K562 (cell line): ENCODE data around the gene LRRC26. TPM values are rescaled to one million over a fixed set of nuclear protein-coding genes. Genes with fewer than 3 reads are reported as not detected.
A peak's percentile ranks its signal among the peaks of the same experiment; 100 is the strongest.

Source experiments
- BRCA1 ChIP-seq, 2 experiments: fragments of 450-650 bp in 1 of 2; sonication (generic) in 1 of 2; formaldehyde crosslinking in 1 of 2; IDR thresholded peaks; 2 replicates each; pipeline versions ENCODE4 v1.5.0 to v1.6.1; 2017 to 2020; ENCODE audit warnings: mild to moderate bottlenecking in 1 of 2, missing genetic modification reagents in 1 of 2
- DACH1 ChIP-seq: fragments of 450-650 bp; IDR thresholded peaks from 2 replicates; pipeline ENCODE4 v1.6.1; 2018; ENCODE audit not compliant: partially characterized antibody
- E2F6 ChIP-seq, 2 experiments: IDR thresholded peaks; 2 replicates each; pipeline ENCODE4 v1.6.1; 2011; ENCODE audit warnings: borderline replicate concordance in 1 of 2, control low read depth in 1 of 2, low read depth in 1 of 2, low read length in 1 of 2, mild to moderate bottlenecking in 1 of 2, mixed read lengths in 1 of 2, moderate library complexity in 1 of 2; ENCODE audit not compliant: insufficient read depth in 1 of 2, insufficient read length in 1 of 2, poor library complexity in 1 of 2, severe bottlenecking in 1 of 2; ENCODE audit errors: extremely low read depth in 1 of 2
- E4F1 ChIP-seq: fragments of 250-450 bp; sonication (Bioruptor Pico); IDR thresholded peaks from 2 replicates; pipeline ENCODE4 v1.5.0; 2021; ENCODE audit warnings: mild to moderate bottlenecking, borderline replicate concordance
- FOXA3 ChIP-seq, 2 experiments: fragments of 450-650 bp in 1 of 2; sonication (generic) in 1 of 2; formaldehyde crosslinking; IDR thresholded peaks in 1 of 2; conservative IDR thresholded peaks in 1 of 2; 2 replicates each; pipeline versions ENCODE4 v1.4.0 to v1.8.0; 2020 to 2022; ENCODE audit warnings: mild to moderate bottlenecking in 2 of 2, missing genetic modification reagents in 1 of 2
- HDAC1 ChIP-seq, 2 experiments: fragments of 450-650 bp; IDR thresholded peaks; 2 replicates each; pipeline ENCODE4 v1.6.1; 2016 to 2017; ENCODE audit warnings: inconsistent platforms in 1 of 2, mild to moderate bottlenecking in 1 of 2, moderate library complexity in 1 of 2
- MEIS2 ChIP-seq: fragments of 450-650 bp; IDR thresholded peaks from 2 replicates; pipeline ENCODE4 v1.6.1; 2014; ENCODE audit warnings: mild to moderate bottlenecking; ENCODE audit not compliant: partially characterized antibody
- MTA2 ChIP-seq: fragments of 450-650 bp; IDR thresholded peaks from 2 replicates; pipeline ENCODE4 v1.6.1; 2016; ENCODE audit warnings: low read depth
- NCOA2 ChIP-seq, 2 experiments: fragments of 450-650 bp; IDR thresholded peaks; 2 replicates each; pipeline ENCODE4 v1.6.1; 2018; ENCODE audit warnings: mild to moderate bottlenecking in 2 of 2, moderate library complexity in 1 of 2; ENCODE audit not compliant: partially characterized antibody in 2 of 2
- TRIM25 ChIP-seq: fragments of 450-650 bp; IDR thresholded peaks from 2 replicates; pipeline ENCODE4 v1.7.0; 2016; ENCODE audit warnings: borderline replicate concordance
- ZBTB11 ChIP-seq, 3 experiments: fragments of 200-800 bp in 1 of 3; fragments of 250-450 bp in 1 of 3; fragments of 450-650 bp in 1 of 3; sonication (Bioruptor Pico) in 1 of 3; sonication (Bioruptor generic) in 1 of 3; formaldehyde crosslinking in 1 of 3; IDR thresholded peaks; 2 replicates each; pipeline versions ENCODE4 v1.6.1 to v1.8.0; 2016 to 2022; ENCODE audit warnings: mild to moderate bottlenecking in 2 of 3, missing genetic modification characterization in 2 of 3, missing compliant biosample characterization in 1 of 3, moderate library complexity in 1 of 3
- ZBTB7A ChIP-seq: IDR thresholded peaks from 2 replicates; pipeline ENCODE4 v1.6.1; 2011; ENCODE audit warnings: low read depth, mild to moderate bottlenecking, low read length, moderate library complexity, borderline replicate concordance; ENCODE audit not compliant: control insufficient read depth
- ZNF586 ChIP-seq: fragments of 450-650 bp; formaldehyde crosslinking; conservative IDR thresholded peaks from 2 replicates; pipeline ENCODE4 v1.4.0; 2020; ENCODE audit warnings: mild to moderate bottlenecking, moderate library complexity
- ZNF717 ChIP-seq: fragments of 250-450 bp; sonication (Bioruptor Pico); IDR thresholded peaks from 2 replicates; pipeline ENCODE4 v1.5.0; 2021
- polyA plus RNA-seq, 8 experiments: library from polyadenylated mRNA; depleted of rRNA in 4 of 8; stranded (reverse) in 5 of 8; unstranded in 3 of 8; fragments of >200 nt; fragmentation: Nextera tagmentation in 2 of 8; fragmentation: Illumina TruSeq in 1 of 8; extraction: Ambion mirVana in 2 of 8; extraction: Trizol in 1 of 8; gene quantifications; 2 replicates each; pipeline versions ENCODE4 v1.2.1 to v1.2.3, GENCODE V29; 2011 to 2014; ENCODE audit warnings: inconsistent platforms in 1 of 8, missing spikeins in 1 of 8
- total RNA-seq, 7 experiments: library from RNA; depleted of rRNA in 6 of 7; stranded (reverse); fragments of >200 nt in 6 of 7; fragmentation: Illumina TruSeq in 2 of 7; extraction: Trizol in 2 of 7; gene quantifications; 2 replicates each; pipeline versions ENCODE4 v1.2.1 to v1.2.3, GENCODE V29; 2011 to 2021; ENCODE audit warnings: low replicate concordance in 1 of 7

Gene LRRC26
- total and polyA plus RNA-seq, 9 of the 15 experiments (the other 6 are each of a cell fraction or from before 2014, with no cell fraction given), result not detected

GRCh38 chr9:137205126-137206069 lies 35.5 kb upstream of the LRRC26 start, which contains the start of the genes NDOR1 and TMEM203 (continued):
- TF ChIP-seq ZBTB11 (CRISPR knock-in tag; IDR thresholded peaks at IDR 0.05) (peak; percentile 82 to 95 (median 91); a peak in 5 of 6 replicates), TRIM25 (no peak), E4F1 (CRISPR knock-in tag) (no peak), NCOA2 (IDR thresholded peaks at IDR 0.05; ENCODE audit: partially characterized antibody in 2 of 2) (no peak), E2F6 (IDR thresholded peaks at IDR 0.05; ENCODE audit: borderline replicate concordance in 1 of 2, extremely low read depth in 1 of 2, insufficient read depth in 1 of 2, insufficient read length in 1 of 2, low read depth in 1 of 2, low read length in 1 of 2, poor library complexity in 1 of 2, severe bottlenecking in 1 of 2) (peak; percentile 35 to 73), BRCA1 (IDR thresholded peaks at IDR 0.05) (no peak), BRCA1 (CRISPR knock-in tag; IDR thresholded peaks at IDR 0.05) (no peak), MTA2 (no peak), FOXA3 (CRISPR knock-in tag; conservative IDR thresholded peaks at IDR 0.05 in 1 of 2, IDR thresholded peaks at IDR 0.05 in 1 of 2) (no peak), HDAC1 (IDR thresholded peaks at IDR 0.05) (peak; percentile 77 to 94; a peak in 3 of 4 replicates), ZNF717 (CRISPR knock-in tag) (no peak), DACH1 (no peak), ZNF586 (no peak), MEIS2 (no peak), ZBTB7A (peak; percentile 47; the same call in 1 of the 2 replicates)
